Measurements from ENCODE around the gene PTPRJ. TPM values are rescaled to one million over a fixed set of nuclear protein-coding genes. Genes with fewer than 3 reads are reported as not detected.

PTPRJ gene
- polyA plus RNA-seq, 1 donor from 2014 or later = 8.6 TPM

DNA sequence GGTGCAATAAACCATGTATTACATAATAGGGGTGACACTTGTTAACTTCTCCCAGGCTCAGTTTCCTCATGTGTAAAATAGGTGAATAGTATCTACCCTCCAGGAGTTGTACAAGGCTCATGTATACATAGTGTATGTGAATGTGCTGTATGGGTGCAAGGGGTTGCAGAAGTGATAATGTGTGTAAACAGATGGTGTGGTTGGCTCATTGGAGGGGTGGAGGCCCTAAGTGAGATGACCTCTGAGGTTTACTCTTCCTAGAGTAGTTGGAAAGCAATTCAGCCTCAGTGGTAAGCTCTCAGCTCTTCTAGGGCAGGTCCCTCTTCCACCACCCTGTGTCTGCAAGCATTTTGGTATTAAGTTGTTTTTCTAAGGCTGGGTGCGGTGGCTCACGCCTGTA lies 102.4 kb downstream of the PTPRJ start:
- H3K4me2 ChIP-seq (ENCODE audit: low read length) = no peak overlapping the region
- H3K27ac ChIP-seq (ENCODE audit: low read length) = no peak overlapping the region
- no peaks in the 10 kb centered on the region for H3K9me3 ChIP-seq (ENCODE audit: low read length)
- H3K4me3 ChIP-seq (ENCODE audit: low read length) = no peak overlapping the region
- TF ChIP-seq RAD21 (conservative IDR thresholded peaks at IDR 0.05) = no peak
- TF ChIP-seq SMC3 (conservative IDR thresholded peaks at IDR 0.05; ENCODE audit: poor library complexity) = no peak
- TF ChIP-seq, protein P1, sequence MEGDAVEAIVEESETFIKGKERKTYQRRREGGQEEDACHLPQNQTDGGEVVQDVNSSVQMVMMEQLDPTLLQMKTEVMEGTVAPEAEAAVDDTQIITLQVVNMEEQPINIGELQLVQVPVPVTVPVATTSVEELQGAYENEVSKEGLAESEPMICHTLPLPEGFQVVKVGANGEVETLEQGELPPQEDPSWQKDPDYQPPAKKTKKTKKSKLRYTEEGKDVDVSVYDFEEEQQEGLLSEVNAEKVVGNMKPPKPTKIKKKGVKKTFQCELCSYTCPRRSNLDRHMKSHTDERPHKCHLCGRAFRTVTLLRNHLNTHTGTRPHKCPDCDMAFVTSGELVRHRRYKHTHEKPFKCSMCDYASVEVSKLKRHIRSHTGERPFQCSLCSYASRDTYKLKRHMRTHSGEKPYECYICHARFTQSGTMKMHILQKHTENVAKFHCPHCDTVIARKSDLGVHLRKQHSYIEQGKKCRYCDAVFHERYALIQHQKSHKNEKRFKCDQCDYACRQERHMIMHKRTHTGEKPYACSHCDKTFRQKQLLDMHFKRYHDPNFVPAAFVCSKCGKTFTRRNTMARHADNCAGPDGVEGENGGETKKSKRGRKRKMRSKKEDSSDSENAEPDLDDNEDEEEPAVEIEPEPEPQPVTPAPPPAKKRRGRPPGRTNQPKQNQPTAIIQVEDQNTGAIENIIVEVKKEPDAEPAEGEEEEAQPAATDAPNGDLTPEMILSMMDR (IDR thresholded peaks at IDR 0.05; ENCODE audit: poor library complexity, severe bottlenecking) = no peak
- TF ChIP-seq EP300 (conservative IDR thresholded peaks at IDR 0.05; ENCODE audit: poor library complexity, severe bottlenecking) = no peak
- TF ChIP-seq POLR2AphosphoS5 (IDR thresholded peaks at IDR 0.05) = no peak
- TF ChIP-seq MXI1 (conservative IDR thresholded peaks at IDR 0.05; ENCODE audit: poor library complexity, severe bottlenecking) = no peak
- no peak for TF ChIP-seq TAF1 (IDR thresholded peaks at IDR 0.05; ENCODE audit: low read depth)
- no peaks in the 10 kb centered on the region for H3F3A ChIP-seq (ENCODE audit: insufficient read depth, low read length, poor library complexity, severe bottlenecking)
- H3K27me3 ChIP-seq (ENCODE audit: insufficient read depth, low read depth, low read length) = no peaks in the 10 kb centered on the region
- H3K79me2 ChIP-seq (replicated peaks; ENCODE audit: insufficient read depth, low read length) = no peaks in the 10 kb centered on the region
- H3K36me3 ChIP-seq (ENCODE audit: insufficient read depth, low read length) = no peaks in the 10 kb centered on the region
- no peak overlapping the region for H3K9ac ChIP-seq (ENCODE audit: low read length)
- H3K9me2 ChIP-seq (ENCODE audit: insufficient read depth, low read length) = no peaks in the 10 kb centered on the region
- H4K20me1 ChIP-seq (ENCODE audit: insufficient read depth) = no peaks in the 10 kb centered on the region
- H2AFZ ChIP-seq (ENCODE audit: low read depth, low read length) = no peak overlapping the region

DNA sequence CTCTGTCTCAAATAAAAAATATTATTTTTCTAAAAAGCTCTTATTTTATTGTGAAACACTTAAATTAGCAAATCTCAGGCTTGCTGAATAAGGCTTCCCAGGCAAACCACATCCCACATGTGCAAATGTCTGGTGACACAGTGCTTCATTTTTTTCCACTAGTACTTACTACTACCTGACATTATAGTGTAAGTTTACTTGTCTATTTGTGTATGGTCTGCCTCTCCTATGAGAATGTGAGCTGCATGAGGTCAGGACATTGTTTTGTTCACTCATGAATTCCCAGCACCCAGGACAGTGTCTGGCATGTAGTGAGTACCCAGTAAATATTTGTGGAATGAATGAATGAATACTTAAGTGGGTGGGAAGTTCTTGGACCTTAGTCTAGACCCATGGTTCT lies 103.1 kb downstream of the PTPRJ start:
- no peaks in the 10 kb centered on the region for H4K20me1 ChIP-seq (ENCODE audit: insufficient read depth)
- H3K79me2 ChIP-seq (replicated peaks; ENCODE audit: insufficient read depth, low read length) = no peaks in the 10 kb centered on the region
- H3K9me2 ChIP-seq (ENCODE audit: insufficient read depth, low read length) = no peaks in the 10 kb centered on the region
- no peak overlapping the region for H3K4me3 ChIP-seq (ENCODE audit: low read length)
- H3K27ac ChIP-seq (ENCODE audit: low read length) = no peak overlapping the region
- H3K9ac ChIP-seq (ENCODE audit: low read length) = no peak overlapping the region
- no peak overlapping the region for H2AFZ ChIP-seq (ENCODE audit: low read depth, low read length)
- no peak for TF ChIP-seq EP300 (conservative IDR thresholded peaks at IDR 0.05; ENCODE audit: poor library complexity, severe bottlenecking)
- no peak for TF ChIP-seq RAD21 (conservative IDR thresholded peaks at IDR 0.05)
- no peaks in the 10 kb centered on the region for H3K36me3 ChIP-seq (ENCODE audit: insufficient read depth, low read length)
- H3K9me3 ChIP-seq (ENCODE audit: low read length) = no peaks in the 10 kb centered on the region
- H3F3A ChIP-seq (ENCODE audit: insufficient read depth, low read length, poor library complexity, severe bottlenecking) = no peaks in the 10 kb centered on the region
- H3K27me3 ChIP-seq (ENCODE audit: insufficient read depth, low read depth, low read length) = no peaks in the 10 kb centered on the region
- no peak overlapping the region for H3K4me2 ChIP-seq (ENCODE audit: low read length)

DNA sequence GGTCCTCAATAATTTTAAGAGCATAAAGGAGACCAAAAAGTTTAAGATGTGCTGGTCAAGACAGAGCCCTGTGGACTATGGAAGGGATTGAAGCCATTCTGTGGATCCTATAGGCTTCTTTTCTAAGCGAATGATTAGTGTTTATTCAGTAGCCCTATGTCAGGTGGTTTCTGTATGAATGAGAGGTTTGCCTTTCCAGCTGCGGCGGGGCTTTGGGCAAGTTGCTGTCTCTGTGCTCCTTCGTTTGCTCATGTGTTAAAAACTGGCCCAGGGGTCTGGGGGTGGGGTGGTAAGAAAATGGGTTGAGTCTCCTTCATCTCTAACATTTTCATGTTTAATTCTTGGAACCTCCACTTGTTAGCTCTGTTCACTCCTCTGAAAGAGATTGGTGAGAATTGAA lies 105.3 kb downstream of the PTPRJ start:
- H3K27ac ChIP-seq (ENCODE audit: low read length) = no peak overlapping the region
- no peaks in the 10 kb centered on the region for H3K79me2 ChIP-seq (replicated peaks; ENCODE audit: insufficient read depth, low read length)
- no peak overlapping the region for H3K4me3 ChIP-seq (ENCODE audit: low read length)
- no peaks in the 10 kb centered on the region for H3K9me3 ChIP-seq (ENCODE audit: low read length)
- H3K9me2 ChIP-seq (ENCODE audit: insufficient read depth, low read length) = no peaks in the 10 kb centered on the region
- no peak overlapping the region for H2AFZ ChIP-seq (ENCODE audit: low read depth, low read length)
- H4K20me1 ChIP-seq (ENCODE audit: insufficient read depth) = no peaks in the 10 kb centered on the region
- no peaks in the 10 kb centered on the region for H3K27me3 ChIP-seq (ENCODE audit: insufficient read depth, low read depth, low read length)
- no peak for TF ChIP-seq RAD21 (conservative IDR thresholded peaks at IDR 0.05)
- no peak for TF ChIP-seq EZH2 (IDR thresholded peaks at IDR 0.05; ENCODE audit: borderline replicate concordance, insufficient read depth, low read length, poor library complexity, severe bottlenecking)
- no peak for TF ChIP-seq EP300 (conservative IDR thresholded peaks at IDR 0.05; ENCODE audit: poor library complexity, severe bottlenecking)
- H3K36me3 ChIP-seq (ENCODE audit: insufficient read depth, low read length) = no peaks in the 10 kb centered on the region
- no peak overlapping the region for H3K9ac ChIP-seq (ENCODE audit: low read length)
- H3K4me2 ChIP-seq (ENCODE audit: low read length) = no peak overlapping the region
- H3F3A ChIP-seq (ENCODE audit: insufficient read depth, low read length, poor library complexity, severe bottlenecking) = no peaks in the 10 kb centered on the region

DNA sequence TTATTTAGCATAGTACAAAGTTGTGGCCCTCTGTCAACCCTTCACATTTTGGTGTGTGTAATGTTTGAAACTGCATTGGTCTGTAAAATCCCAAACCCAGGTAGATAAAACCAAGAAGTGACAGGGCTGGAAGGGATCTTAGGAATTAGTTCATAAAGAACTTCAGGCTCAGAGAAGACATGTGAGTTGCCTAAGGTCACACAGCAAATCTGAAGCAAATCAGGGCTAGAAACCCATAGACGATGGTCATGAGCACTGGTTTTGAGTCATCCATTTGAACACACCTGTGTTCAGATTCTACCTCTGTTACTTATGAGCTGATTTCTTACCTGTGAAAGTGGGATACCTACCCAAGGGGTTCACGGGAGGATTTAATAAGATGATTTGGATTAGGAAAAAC lies 107.1 kb downstream of the PTPRJ start:
- H3K27ac ChIP-seq (ENCODE audit: low read length) = no peak overlapping the region
- TF ChIP-seq MXI1 (conservative IDR thresholded peaks at IDR 0.05; ENCODE audit: poor library complexity, severe bottlenecking) (no peak), SMC3 (conservative IDR thresholded peaks at IDR 0.05; ENCODE audit: poor library complexity) (no peak), EP300 (conservative IDR thresholded peaks at IDR 0.05; ENCODE audit: poor library complexity, severe bottlenecking) (no peak), TAF1 (IDR thresholded peaks at IDR 0.05; ENCODE audit: low read depth) (no peak), EZH2 (IDR thresholded peaks at IDR 0.05; ENCODE audit: borderline replicate concordance, insufficient read depth, low read length, poor library complexity, severe bottlenecking) (no peak), RAD21 (conservative IDR thresholded peaks at IDR 0.05) (no peak), POLR2AphosphoS5 (IDR thresholded peaks at IDR 0.05) (no peak)
- TF ChIP-seq, protein P2, sequence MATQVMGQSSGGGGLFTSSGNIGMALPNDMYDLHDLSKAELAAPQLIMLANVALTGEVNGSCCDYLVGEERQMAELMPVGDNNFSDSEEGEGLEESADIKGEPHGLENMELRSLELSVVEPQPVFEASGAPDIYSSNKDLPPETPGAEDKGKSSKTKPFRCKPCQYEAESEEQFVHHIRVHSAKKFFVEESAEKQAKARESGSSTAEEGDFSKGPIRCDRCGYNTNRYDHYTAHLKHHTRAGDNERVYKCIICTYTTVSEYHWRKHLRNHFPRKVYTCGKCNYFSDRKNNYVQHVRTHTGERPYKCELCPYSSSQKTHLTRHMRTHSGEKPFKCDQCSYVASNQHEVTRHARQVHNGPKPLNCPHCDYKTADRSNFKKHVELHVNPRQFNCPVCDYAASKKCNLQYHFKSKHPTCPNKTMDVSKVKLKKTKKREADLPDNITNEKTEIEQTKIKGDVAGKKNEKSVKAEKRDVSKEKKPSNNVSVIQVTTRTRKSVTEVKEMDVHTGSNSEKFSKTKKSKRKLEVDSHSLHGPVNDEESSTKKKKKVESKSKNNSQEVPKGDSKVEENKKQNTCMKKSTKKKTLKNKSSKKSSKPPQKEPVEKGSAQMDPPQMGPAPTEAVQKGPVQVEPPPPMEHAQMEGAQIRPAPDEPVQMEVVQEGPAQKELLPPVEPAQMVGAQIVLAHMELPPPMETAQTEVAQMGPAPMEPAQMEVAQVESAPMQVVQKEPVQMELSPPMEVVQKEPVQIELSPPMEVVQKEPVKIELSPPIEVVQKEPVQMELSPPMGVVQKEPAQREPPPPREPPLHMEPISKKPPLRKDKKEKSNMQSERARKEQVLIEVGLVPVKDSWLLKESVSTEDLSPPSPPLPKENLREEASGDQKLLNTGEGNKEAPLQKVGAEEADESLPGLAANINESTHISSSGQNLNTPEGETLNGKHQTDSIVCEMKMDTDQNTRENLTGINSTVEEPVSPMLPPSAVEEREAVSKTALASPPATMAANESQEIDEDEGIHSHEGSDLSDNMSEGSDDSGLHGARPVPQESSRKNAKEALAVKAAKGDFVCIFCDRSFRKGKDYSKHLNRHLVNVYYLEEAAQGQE (IDR thresholded peaks at IDR 0.05; ENCODE audit: borderline replicate concordance) = no peak
- TF ChIP-seq, protein P1 (IDR thresholded peaks at IDR 0.05; ENCODE audit: poor library complexity, severe bottlenecking) = no peak
- no peaks in the 10 kb centered on the region for H3K9me2 ChIP-seq (ENCODE audit: insufficient read depth, low read length)
- H3K4me2 ChIP-seq (ENCODE audit: low read length) = no peak overlapping the region
- H3K9me3 ChIP-seq (ENCODE audit: low read length) = no peaks in the 10 kb centered on the region
- H3F3A ChIP-seq (ENCODE audit: insufficient read depth, low read length, poor library complexity, severe bottlenecking) = no peaks in the 10 kb centered on the region
- no peaks in the 10 kb centered on the region for H3K27me3 ChIP-seq (ENCODE audit: insufficient read depth, low read depth, low read length)
- H4K20me1 ChIP-seq (ENCODE audit: insufficient read depth) = no peaks in the 10 kb centered on the region
- no peak overlapping the region for H3K4me3 ChIP-seq (ENCODE audit: low read length)
- H3K79me2 ChIP-seq (replicated peaks; ENCODE audit: insufficient read depth, low read length) = no peaks in the 10 kb centered on the region
- no peaks in the 10 kb centered on the region for H3K36me3 ChIP-seq (ENCODE audit: insufficient read depth, low read length)
- no peak overlapping the region for H3K9ac ChIP-seq (ENCODE audit: low read length)
- no peak overlapping the region for H2AFZ ChIP-seq (ENCODE audit: low read depth, low read length)
